ENCODE measurements around the gene TAF10. TPM values are rescaled to one million over a fixed set of nuclear protein-coding genes. Genes with fewer than 3 reads are reported as not detected.
A peak's percentile ranks its signal among the peaks of the same experiment; 100 is the strongest.

TAF10 gene
- polyA plus RNA-seq (ENCODE audit: low read depth in 6 of 6): 100 to 1,000 TPM; 203 to 344 (median 273) TPM

GRCh38 chr11:6612213-6613041 lies at the start of gene TAF10:
Gene TAF10 (minus strand): TSS chr11:6612216. CDS start chr11:6612189, 27 bp downstream.
- peak; percentile 80 to 81 for ATAC-seq (ENCODE audit: low read depth in 2 of 2)
- DNase-seq: peak; percentile 95
- peak within 1 kb of the TSS in 5 of 6 donors; percentile 96 to 99 (median 97) for H3K27ac Mint-ChIP-seq
- no peaks in the 10 kb centered on the region for H3K9me3 Mint-ChIP-seq
- H3K4me1 Mint-ChIP-seq: peaks cover 4 to 36% (median 34%) of the 10 kb centered on the region in 3 donors
- peaks cover 0 to 9% of the 10 kb centered on the region in 2 donors for H3K36me3 Mint-ChIP-seq
- H3K4me3 Mint-ChIP-seq: peak within 1 kb of the TSS in 6 of 8 donors; percentile 79 to 94 (median 92)
- no peaks in the 10 kb centered on the region for H3K27me3 Mint-ChIP-seq

DNA sequence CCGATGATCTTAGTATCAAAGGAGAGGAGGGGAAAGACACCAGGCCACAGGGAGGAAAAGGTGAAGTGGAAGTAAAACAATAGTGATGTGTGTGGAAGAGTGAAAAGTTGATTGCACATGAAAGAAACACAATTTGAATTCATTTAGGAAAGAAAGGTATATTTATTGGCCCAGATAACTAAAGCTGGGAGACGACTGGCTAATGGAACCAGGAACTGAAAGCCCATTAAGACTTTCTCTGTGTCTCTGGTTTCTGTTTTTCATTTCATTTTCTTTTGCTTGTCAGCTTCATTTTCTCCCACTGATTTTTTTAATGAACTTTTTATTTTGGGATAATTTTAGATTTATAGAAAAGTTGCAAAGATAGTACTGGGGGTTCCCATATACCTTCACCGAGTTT lies 48.7 kb upstream of the TAF10 start:
- Mint-ChIP-seq H3K27ac (no peak overlapping the region), H3K36me3 (peaks cover 0 to 8% of the 10 kb centered on the region in 2 donors), H3K27me3 (peaks cover 0 to 12% (median 6%) of the 10 kb centered on the region in 3 donors), H3K9me3 (no peaks in the 10 kb centered on the region), H3K4me3 (no peak overlapping the region), H3K4me1 (peaks cover 11% of the 10 kb centered on the region in 3 donors)
- ATAC-seq (ENCODE audit: low read depth in 2 of 2): no peak
- DNase-seq: no peak

- Mint-ChIP-seq H3K27me3 (peaks cover 0 to 12% (median 6%) of the 10 kb centered on the region in 3 donors), H3K36me3 (peaks cover 0 to 8% of the 10 kb centered on the region in 2 donors), H3K27ac (no peak overlapping the region), H3K9me3 (no peaks in the 10 kb centered on the region), H3K4me1 (peaks cover 11% of the 10 kb centered on the region in 3 donors), H3K4me3 (no peak overlapping the region)
- ATAC-seq (ENCODE audit: low read depth in 2 of 2) (no peak), DNase-seq (no peak)
Measured at GRCh38 chr11:6658647-6659046, 46.6 kb upstream of the TAF10 start.

- H3K4me3 Mint-ChIP-seq: peak overlapping the region in 7 of 8 donors; percentile 27 to 84 (median 66)
- DNase-seq (no peak), ATAC-seq (ENCODE audit: low read depth in 2 of 2) (no peak)
- peaks cover 0 to 8% of the 10 kb centered on the region in 2 donors for H3K36me3 Mint-ChIP-seq
- H3K27ac Mint-ChIP-seq: peak overlapping the region in 1 of 6 donors; percentile 7
- H3K4me1 Mint-ChIP-seq: peaks cover 11% of the 10 kb centered on the region in 3 donors
- H3K27me3 Mint-ChIP-seq: peaks cover 0 to 12% (median 6%) of the 10 kb centered on the region in 3 donors
- H3K9me3 Mint-ChIP-seq: no peaks in the 10 kb centered on the region
Measured at GRCh38 chr11:6657346-6657745, 45.3 kb upstream of the TAF10 start.

- H3K9me3 Mint-ChIP-seq: no peaks in the 10 kb centered on the region
- H3K4me3 Mint-ChIP-seq: peak overlapping the region; percentile 21 to 84 (median 70)
- H3K4me1 Mint-ChIP-seq: peaks cover 11% of the 10 kb centered on the region in 3 donors
- H3K27ac Mint-ChIP-seq: peak overlapping the region in 4 of 6 donors; percentile 7 to 78 (median 24)
- no peak for ATAC-seq (ENCODE audit: low read depth in 2 of 2)
- peaks cover 0 to 8% of the 10 kb centered on the region in 2 donors for H3K36me3 Mint-ChIP-seq
- peaks cover 0 to 12% (median 6%) of the 10 kb centered on the region in 3 donors for H3K27me3 Mint-ChIP-seq
- DNase-seq: no peak
Measured at GRCh38 chr11:6656936-6657335, 44.9 kb upstream of the TAF10 start.

DNA sequence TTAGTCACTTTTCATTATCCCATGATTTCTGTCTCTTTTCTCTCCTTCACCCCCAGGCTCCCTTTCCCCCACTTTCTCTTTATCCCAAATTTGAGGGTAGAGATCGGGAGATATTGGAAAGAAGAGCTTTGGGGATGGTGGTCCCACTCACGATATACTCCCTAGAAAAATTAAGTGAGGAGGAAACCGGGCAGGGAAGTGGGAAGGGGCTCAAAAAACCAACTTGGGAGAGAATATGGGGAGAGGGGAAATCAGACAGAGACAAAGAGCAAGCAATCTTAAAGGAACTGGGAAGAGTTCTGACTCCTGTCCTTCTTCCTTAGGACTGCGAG lies 44.5 kb upstream of the TAF10 start:
- H3K9me3 Mint-ChIP-seq: no peaks in the 10 kb centered on the region
- peaks cover 0 to 12% (median 6%) of the 10 kb centered on the region in 3 donors for H3K27me3 Mint-ChIP-seq
- H3K36me3 Mint-ChIP-seq: peaks cover 0 to 8% of the 10 kb centered on the region in 2 donors
- DNase-seq: no peak
- peak overlapping the region in 7 of 8 donors; percentile 59 to 87 (median 82) for H3K4me3 Mint-ChIP-seq
- no peak for ATAC-seq (ENCODE audit: low read depth in 2 of 2)
- peaks cover 11% of the 10 kb centered on the region in 3 donors for H3K4me1 Mint-ChIP-seq
- peak overlapping the region in 3 of 6 donors; percentile 1 to 78 (median 64) for H3K27ac Mint-ChIP-seq

DNA sequence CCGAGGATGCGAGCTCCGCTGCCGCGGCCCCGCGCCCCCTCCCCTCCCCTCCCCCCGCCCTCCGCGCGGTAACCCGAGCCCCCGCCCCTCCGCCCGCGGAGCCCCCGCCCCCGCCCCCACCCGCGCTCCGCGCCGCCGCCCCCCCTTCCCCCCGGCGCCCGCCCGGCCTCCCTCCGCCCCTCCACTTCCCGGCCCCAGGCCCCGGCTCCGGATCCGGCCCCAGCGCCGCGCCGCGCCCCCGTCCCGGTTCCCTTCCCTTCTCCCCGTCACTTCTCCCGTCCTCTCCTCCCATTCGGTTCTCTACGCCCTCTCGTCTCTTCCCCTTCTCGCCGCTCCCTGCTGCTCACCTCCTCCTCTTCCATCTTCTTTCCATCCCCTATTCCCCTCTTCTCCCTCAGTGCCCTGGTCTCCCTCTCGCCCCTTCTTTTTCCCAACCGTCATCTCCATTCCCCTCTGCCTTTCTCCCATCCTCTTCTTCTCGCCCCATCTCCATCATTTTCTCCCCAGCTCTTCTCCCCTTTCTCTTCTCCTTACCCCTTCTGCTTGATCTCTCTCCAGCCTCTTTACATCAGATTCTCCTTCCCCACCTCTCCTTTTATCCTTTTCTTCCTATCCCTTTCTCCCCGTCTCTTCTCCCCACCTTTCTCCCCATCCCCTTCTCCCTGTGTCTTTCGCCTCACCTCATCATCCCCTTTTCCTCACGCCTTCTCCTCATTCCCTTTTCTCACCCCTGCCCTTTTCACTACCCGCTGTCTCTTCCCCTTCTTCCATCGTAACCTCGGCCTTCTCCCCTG lies 44.0 kb upstream of the TAF10 start, which contains the start of gene DCHS1:
Gene DCHS1, minus strand, starts transcription at position 20 of the 794 bp plus-strand sequence. CDS start 14,196 bp downstream, outside the sequence.
- peak within 1 kb of the TSS in 4 of 6 donors; percentile 1 to 78 (median 46) for H3K27ac Mint-ChIP-seq
- H3K27me3 Mint-ChIP-seq: peaks cover 0 to 12% (median 6%) of the 10 kb centered on the region in 3 donors
- H3K9me3 Mint-ChIP-seq: no peaks in the 10 kb centered on the region
- DNase-seq (peak; percentile 11), ATAC-seq (ENCODE audit: low read depth in 2 of 2) (peak; percentile 32 to 35)
- H3K4me1 Mint-ChIP-seq: peaks cover 11% of the 10 kb centered on the region in 3 donors
- peak within 1 kb of the TSS; percentile 66 to 87 (median 80) for H3K4me3 Mint-ChIP-seq
- H3K36me3 Mint-ChIP-seq: peaks cover 0 to 8% of the 10 kb centered on the region in 2 donors

DNA sequence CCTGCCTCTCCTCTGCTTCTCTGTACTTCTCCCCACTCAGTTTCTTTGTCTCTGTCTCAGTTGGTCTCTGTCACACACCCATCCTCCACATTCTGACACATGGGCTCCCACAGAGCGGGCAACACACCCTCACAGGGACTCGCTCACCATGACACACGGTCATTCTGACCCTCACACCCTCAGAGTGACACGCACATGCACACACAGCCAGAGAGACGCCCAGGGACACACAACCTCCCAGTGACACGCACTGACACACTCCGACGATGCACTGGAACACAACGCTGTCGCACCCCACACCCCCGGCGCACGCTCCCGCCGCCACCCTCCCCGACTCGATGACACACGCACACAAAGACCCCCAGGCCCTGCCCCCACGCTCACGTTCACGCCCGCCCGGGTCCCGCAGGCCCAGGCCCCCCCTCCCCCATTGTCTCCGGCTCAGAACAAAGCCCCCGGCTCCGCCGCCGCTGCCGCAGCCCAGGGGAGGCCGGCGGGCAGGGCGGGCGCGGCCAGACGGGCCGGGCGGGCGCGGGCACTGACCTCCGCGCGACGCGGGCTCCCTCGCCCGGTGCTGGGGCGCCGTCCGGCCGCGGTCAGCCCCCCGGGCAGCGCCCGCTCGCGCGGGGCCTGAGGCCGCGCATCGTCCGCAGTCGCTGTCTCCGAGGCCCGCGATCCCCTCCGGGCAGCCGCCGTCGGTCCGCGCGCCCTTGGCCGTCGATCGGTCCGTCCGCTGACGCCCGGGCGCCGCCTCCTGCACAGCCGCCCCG lies 43.2 kb upstream of the TAF10 start:
- Mint-ChIP-seq H3K36me3 (peaks cover 0 to 8% of the 10 kb centered on the region in 2 donors), H3K27me3 (peaks cover 0 to 12% (median 6%) of the 10 kb centered on the region in 3 donors), H3K9me3 (no peaks in the 10 kb centered on the region), H3K27ac (peak overlapping the region in 1 of 6 donors; percentile 78), H3K4me1 (peaks cover 11% of the 10 kb centered on the region in 3 donors), H3K4me3 (no peak overlapping the region)
- ATAC-seq (ENCODE audit: low read depth in 2 of 2): peak; percentile 47 to 59
- no peak for DNase-seq

DNA sequence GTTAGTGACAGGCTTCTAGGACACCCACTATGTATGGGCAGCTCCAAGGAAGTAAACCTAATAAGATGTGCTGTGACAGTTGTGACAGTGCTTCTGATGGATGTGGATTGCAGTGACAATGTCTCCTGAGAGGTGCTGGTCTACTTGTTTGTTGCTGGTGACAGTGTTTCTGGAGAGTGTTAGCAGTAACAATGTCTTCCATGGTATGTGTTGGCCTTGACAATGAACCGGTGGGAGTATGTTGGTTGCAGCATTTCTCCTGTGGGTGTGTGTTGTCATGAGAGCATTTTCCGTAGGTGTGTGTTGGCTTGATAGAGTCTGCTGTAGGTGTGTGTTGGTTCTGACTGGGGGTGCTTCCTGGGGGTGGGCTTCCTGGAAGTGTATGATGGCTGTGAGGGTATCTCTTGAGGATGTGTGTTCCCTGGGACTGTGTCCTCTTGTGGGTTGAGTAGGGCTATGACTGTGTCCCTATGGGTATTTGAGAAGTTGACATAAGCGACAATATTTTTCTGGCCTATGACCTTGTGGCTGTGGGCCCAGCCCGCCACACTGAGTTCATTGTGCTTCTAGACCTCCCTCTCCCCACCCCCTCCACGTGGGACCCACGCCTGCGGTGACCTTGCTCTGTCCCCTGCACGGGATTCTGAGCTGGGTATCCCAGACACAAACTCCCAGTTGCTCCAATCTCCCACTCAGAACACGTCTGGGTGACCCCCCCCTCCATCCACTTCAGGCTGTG lies 42.4 kb upstream of the TAF10 start:
- DNase-seq: no peak
- H3K4me3 Mint-ChIP-seq: no peak overlapping the region
- peaks cover 11% of the 10 kb centered on the region in 3 donors for H3K4me1 Mint-ChIP-seq
- H3K36me3 Mint-ChIP-seq: peaks cover 0 to 8% of the 10 kb centered on the region in 2 donors
- ATAC-seq (ENCODE audit: low read depth in 2 of 2): no peak
- H3K9me3 Mint-ChIP-seq: no peaks in the 10 kb centered on the region
- H3K27ac Mint-ChIP-seq: no peak overlapping the region
- H3K27me3 Mint-ChIP-seq: peaks cover 0 to 12% (median 6%) of the 10 kb centered on the region in 3 donors

DNA sequence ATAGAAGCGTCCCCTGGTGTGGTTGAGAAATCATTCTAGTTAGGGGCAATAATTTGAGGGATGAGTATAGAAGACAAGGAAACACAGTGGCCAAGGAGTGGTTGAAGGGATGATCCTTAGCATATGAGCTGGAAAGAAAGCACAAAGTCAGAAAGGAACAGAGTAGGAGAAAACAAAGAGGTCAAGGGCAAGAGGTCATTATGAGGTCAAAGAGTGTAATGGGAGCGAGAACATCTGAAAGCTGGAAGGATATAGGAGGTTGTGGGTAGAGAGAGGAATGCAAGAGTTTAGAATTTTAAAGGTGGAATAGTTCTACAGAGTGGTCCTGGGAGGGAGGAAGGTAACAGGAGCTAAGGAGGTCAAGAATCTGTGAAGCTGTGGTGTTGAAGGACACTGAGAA lies 41.6 kb upstream of the TAF10 start:
- Mint-ChIP-seq H3K4me1 (peaks cover 11% of the 10 kb centered on the region in 3 donors), H3K27me3 (peaks cover 0 to 12% (median 6%) of the 10 kb centered on the region in 3 donors), H3K36me3 (peaks cover 0 to 8% of the 10 kb centered on the region in 2 donors), H3K9me3 (no peaks in the 10 kb centered on the region), H3K4me3 (no peak overlapping the region), H3K27ac (no peak overlapping the region)
- ATAC-seq (ENCODE audit: low read depth in 2 of 2) (no peak), DNase-seq (no peak)

DNA sequence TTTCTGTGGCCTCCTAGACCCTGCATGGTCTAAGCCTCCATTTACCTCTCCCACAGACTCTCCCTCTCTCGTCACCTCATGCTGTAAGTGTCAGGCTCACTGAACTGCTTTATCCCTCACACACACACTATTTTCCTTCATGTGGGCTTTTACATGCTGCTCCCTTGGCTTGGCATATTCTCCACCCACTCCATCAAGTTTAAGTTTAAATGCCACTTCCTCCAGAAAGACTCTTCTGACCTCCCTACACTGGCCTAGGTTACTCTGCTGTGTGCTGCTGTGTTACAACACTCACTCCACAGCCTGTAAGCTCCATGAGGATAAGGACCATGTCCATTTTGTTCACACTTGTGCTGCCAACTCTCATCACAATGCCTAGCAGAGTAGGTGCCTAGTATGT lies 41.1 kb upstream of the TAF10 start:
- H3K4me1 Mint-ChIP-seq: peaks cover 11% of the 10 kb centered on the region in 3 donors
- no peak overlapping the region for H3K4me3 Mint-ChIP-seq
- H3K36me3 Mint-ChIP-seq: peaks cover 0 to 8% of the 10 kb centered on the region in 2 donors
- peaks cover 0 to 12% (median 6%) of the 10 kb centered on the region in 3 donors for H3K27me3 Mint-ChIP-seq
- no peak overlapping the region for H3K27ac Mint-ChIP-seq
- ATAC-seq (ENCODE audit: low read depth in 2 of 2) (no peak), DNase-seq (no peak)
- H3K9me3 Mint-ChIP-seq: no peaks in the 10 kb centered on the region

DNA sequence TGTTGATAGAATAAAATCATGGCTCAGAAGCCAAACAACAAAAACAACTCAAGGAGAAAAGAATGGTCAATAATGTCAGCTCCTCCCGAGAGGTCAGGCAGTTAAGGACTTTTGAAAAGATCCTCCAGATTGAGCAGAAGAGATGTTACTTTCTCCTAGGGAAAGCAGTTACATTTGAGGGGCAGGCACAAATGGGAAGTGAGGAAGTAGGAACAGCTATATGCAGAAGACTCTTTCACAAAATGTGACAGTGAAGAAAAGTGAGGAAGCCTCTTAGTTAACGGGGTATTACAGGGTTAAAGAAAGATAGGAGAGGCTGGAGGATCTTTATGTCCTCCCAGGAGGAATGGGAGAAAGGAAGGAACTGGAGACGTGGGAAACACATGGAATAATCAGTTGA lies 40.2 kb upstream of the TAF10 start:
- Mint-ChIP-seq H3K36me3 (peaks cover 0 to 8% of the 10 kb centered on the region in 2 donors), H3K9me3 (no peaks in the 10 kb centered on the region), H3K4me3 (no peak overlapping the region), H3K27me3 (peaks cover 0 to 12% (median 6%) of the 10 kb centered on the region in 3 donors), H3K27ac (no peak overlapping the region), H3K4me1 (peaks cover 11% of the 10 kb centered on the region in 3 donors)
- DNase-seq (no peak), ATAC-seq (ENCODE audit: low read depth in 2 of 2) (no peak)

All from naive B cell (primary cell).